SW480 (cell line): Measurements from ENCODE around the gene CELF2.
A peak's percentile ranks its signal among the peaks of the same experiment; 100 is the strongest.

Source experiments
- DNase-seq: peaks from one replicate; pipeline ENCODE4 v3.0.0-alpha.2; 2016; ENCODE audit warnings: low spot score

The CELF2 gene

DNA sequence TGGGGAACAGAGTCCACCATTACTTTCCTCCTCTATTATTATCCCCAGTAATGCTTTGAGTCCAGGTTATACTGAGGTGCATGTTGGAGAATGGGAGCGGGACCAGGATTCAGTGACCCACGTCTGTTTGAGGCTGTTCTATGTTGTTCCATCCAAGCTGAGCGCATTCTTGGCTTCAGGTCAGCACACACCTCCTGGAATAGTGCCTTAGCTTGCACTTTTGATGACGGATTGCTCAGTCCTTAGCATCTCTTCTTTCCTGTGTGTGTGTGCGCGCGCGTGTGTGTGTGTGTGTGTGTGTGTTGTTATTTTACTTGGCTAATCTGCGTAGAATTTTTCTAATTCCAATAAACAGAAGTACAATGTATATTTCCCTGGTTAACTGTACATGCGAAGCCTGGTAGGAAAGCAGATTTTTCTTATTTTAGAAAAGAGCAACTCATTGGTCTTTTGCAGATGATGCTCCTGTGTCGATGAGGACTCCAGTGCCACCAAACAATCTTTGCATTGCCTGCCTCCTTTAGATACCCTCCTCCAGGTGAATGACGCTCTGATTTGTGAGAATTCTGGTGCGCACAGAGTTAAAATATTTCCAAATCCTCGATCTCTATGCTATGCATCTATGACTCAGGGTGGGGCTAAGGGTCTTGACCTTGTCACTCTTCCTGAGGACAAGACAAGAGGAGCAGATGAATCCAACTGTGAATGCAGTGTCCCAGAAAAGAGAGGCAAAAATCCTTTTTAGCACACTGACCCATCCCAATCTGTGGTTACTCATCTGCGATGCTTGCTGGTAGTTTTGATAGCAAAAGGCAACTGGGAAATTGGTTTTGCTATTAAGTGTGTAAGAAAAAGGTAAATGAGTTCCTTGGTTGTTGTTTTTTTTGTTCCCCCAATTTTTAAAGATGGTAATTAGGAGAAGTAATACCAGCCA is 13.3 kb upstream of the CELF2 start:
- DNase-seq, result no peak

GRCh38 chr10:11005725-11006427 is 11.8 kb upstream of the CELF2 start:
- DNase-seq, result no peak

DNA sequence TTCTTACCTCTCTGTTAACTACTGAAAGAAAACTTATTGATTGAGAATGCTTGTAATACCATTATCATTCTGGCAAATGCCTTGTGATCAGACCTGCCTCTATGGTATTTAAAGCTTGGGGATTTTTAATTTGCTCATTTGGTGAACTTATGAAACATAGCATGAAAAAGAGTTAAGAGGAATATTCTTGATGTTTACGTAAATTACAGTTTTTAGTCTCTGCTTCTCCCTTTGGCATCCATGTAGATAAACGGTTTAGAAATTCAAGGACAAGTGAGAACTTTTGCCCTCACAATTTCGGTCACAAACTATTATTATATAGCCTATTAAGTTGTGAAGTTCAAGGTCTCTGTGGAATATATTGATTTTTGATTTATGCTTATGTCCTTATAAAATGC is 11.2 kb upstream of the CELF2 start:
- DNase-seq, result no peak

DNA sequence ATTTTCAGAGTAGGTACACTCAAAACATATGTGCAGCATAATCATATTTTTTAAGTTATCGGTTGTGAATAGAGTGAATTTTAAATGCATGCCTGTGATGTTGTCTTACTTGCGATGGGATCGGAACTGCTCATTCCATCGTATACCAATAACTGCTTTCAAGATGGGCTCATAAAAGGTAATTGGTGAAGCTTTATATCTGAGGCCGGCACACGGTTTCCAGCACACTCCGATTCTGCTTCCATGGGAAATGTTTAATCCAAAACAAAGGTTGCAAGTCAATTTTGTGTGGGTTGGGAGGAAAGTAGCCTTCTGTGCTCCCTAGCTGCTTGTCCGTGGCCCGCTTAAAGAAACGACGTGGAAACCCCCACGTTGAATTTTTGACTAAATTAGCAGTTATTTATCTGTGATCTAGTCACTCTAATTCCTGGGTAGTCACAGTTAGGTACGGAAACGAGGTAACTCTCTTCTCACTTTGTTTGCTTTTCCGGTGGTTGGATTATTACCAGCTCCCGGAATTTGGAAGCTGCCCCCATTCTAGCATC is 10.1 kb upstream of the CELF2 start:
- DNase-seq, result no peak

DNA sequence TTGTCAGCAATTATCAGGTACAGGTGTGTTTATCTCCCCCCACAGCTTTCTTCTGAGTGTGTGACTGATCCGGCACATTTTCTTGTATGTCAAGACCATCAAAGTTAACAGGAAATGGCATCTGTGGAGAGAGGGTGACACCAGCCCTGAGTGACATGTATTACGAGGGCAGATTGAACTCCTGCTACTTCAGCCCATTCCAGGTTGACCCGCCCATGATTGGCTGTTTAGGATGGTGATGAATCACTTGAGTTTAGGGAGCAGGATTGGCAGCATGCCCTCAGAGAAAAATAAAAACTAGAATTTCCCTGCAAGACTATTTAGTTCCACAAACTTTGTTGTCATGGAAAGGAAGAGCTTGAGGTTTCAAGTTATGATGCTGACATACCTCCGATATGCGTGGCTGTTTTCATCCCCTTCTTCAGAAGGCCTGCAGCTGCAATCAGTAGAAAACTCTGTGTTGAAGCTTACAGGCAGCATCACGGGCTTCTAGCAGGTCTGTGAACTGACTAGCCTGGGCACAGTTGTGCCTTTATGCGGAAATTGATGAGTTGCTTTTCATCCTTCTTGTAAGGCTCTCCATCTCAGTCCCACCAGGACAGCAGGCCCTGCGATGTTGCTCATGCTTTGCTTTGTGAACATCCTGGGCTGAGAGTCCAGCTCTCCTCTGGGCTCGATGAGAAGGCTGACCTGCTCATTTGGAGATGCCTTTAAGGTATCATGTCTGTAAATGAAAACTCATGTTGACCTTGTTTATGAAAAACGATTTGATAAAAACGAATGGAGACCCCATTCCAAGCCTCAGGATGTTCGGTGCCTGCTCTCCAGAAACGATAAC is 8.0 kb upstream of the CELF2 start:
- no peak for DNase-seq

- DNase-seq, result no peak
Observed at GRCh38 chr10:11010582-11010981, 7.1 kb upstream of the CELF2 start.

DNA sequence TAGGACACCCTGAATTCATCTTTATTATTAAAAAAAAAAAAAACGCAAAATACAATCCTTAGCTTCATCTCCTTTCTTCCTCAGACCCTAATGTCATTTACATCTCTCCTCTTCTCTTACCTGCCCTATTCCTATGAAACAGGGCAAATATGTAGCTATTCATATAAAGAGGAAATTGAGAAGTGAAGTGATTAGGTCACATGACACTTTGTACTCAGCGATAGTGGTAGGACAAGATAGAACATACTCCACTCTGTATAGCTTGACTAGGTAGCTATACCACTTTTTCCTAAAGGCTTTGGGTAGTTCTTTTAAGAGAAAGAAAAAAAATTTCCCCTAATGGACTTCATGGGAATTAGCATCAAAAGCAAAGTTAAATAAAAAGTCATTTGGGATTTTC is 6.2 kb upstream of the CELF2 start:
- DNase-seq, result no peak

DNA sequence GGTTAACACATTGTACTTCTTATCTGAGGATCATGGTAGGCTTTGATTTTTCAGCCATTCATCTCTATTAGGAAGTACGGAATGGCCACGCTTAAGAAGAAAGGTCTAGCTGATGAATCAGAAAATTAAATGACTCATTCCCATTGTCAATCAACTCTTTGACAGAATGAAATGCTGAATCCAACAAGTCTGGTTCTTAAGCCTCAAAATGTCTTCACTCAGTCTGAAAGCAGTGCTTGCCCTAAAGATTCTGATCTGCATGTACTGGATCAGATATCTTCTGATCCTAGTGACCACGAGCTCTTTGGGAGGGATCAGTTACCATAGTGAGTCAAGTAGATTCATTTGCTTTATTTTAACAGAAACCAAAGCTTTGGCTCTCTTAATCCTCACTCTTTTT is 5.7 kb upstream of the CELF2 start:
- peak; percentile 29 for DNase-seq

GRCh38 chr10:11012421-11013295 is 5.0 kb upstream of the CELF2 start:
- no peak for DNase-seq

GRCh38 chr10:11013836-11014235 is 3.8 kb upstream of the CELF2 start:
- no peak for DNase-seq

DNA sequence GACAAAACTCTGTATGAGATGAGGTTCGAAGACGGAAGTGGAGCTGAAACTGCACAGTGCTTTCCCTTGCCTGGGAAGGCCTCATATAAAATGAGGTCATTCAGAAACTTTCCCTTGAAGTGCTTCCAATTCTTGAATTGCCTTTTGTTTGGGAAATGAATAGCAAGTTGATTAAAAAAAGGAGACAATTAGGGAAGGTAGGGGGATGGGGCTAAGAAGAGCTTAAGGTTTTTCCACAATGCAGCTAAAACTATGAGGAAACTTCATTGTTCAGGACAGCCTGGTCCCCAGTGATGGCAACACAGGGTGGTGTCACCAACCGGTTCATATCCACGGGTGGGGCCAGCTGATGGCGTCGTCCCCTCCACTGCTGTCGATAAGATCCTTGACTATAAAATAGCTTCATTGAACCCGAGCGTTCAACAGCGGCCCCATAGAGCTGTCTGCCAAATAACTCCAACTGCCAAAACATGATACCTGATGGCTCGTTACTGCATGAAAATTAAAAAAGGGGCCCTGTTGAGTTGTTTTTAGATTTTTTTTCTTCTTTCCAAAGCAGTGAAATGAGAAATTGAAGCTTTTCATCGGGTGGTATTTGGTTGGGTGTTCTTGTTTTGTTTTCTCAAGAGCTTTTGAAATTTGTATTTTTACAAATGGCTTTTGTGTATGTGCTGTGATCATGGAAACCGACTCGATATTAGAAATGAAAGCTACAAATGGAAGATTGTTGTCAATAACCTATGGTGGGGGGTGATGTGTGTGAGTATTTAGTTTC is 2.8 kb upstream of the CELF2 start:
- no peak for DNase-seq

DNA sequence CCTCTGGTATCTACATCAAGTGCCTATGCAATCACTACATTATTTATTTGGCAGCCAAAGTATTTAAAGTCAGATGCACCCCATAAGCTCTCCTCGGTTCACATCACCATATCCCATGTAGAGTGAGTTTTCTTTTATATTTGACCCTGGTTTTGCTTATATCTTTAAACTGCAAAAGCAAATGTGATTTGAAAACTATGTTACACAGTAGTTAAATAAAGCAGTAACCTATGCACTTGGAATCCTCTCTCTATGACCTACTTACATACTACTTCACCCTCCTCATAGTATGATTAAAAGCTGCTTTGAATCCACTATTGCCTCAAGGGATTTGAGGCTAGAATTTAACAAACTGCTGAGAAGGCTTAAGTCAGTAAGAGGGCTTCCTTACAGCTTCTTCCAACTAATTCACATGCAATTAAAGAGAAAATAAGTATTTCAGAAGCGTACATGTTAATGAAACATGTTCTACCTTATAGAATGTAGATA is 2.2 kb upstream of the CELF2 start:
- DNase-seq, result no peak

DNA sequence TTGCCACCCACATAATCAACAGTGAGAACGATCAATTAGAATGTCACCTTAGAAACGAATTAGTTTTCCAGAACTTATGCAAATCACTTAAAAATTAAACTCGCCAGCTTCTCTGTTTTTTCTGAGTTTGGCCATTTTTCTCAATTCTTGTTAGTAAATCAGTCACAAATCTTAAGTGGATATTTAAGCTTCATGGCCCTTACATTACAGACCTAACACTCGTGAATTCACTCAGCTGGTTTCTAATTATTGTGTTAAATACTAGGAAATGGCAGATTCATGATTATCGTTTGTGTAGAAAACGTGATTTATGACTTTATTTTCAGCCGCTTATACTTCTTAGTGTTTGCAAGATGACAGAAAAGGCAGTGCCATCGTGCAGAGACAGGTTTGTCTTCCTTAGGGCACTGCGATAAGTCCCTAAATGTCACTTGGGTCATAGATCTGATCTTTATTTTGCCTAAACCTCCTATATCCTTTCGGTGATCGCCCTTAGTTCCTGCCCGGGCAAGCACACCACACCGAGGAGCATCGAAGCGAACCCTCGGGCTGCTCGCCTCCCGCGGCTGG is 587 bp upstream of the CELF2 start:
- no peak for DNase-seq

DNA sequence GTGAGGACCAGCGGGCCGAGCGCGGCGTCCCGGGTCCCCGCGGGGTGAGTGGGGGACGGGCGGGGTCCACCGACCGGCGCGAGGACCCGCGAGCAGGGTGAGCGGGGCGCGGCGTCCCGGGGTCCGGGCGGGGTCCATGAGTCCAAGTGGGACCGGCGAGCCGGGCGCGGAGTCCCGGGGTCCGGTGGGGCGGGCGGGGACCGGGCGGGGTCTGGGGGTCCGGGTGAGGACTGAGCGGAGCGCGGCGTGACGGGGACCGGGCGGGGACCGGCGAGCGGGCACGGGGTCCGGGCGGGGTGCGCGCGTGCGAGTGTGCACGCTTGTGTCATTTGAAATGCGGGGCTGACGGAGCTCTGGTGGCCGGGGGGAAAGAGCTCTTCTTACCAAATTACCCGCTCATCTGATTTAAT is 765 bp downstream of the CELF2 start:
- no peak for DNase-seq

GRCh38 chr10:11018855-11019631 is 1.4 kb downstream of the CELF2 start:
- no peak for DNase-seq

DNA sequence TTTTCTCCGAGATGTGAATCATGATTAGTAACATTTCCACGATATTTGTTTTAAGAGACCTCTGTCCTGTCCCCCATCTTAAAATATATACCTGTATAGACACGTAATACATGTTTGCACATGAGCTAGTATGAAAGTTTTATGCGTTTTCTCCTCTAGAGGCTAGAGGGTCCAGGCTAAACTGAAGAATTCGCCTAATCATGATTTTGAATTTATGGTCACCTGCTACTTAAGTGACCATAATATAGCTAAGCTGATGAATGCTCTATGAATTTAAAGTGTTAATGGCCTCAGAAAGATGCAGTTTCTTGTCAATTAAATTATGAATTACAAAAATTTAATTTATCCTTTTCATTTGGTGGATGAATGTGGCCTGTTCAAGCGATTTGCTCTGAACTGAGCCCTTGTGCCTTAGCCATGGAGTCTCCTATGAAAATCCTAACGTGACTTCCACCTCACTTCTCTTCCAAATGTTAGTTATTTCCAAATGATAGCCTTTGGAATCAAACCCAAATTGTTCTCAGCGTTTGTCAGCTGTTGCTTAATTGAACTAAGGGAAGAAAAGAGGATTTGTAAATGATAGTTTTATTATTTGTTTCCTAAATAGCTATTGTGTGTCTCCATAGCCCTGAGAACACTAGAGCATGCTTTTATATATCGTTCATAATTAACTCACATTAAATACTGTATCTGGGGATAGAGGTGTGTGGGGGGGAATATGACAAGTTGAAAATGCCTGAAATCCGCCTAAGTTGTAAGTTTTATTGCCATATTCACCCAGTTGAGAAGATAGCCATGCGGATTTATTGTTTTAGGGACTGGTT is 2.3 kb downstream of the CELF2 start:
- no peak for DNase-seq

GRCh38 chr10:11020548-11020942 is 2.9 kb downstream of the CELF2 start:
- no peak for DNase-seq

DNA sequence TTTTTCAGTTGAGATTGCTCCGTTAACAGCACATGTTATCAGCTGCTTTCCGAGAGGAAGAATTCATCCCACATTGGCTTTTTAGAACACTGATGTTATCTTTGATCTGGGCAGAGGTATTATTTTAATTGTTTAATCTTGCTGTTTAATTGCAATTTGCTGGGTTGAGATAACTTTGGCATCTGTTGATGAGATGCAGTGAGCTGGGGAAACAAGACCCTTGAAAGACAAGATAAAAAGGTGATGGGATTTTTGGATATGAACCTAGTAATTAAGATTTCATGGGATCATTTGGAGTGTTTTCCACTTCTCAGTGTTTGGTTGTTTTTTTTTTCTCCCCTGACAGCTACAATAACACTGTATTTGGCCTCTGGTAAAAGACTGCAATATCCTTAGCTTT is 4.5 kb downstream of the CELF2 start:
- DNase-seq, result no peak
